Progenitor cell of endocrine pancreas (in vitro differentiated cells): ENCODE measurements around the gene CDC25B. TPM values are rescaled to one million over a fixed set of nuclear protein-coding genes. Genes with fewer than 3 reads are reported as not detected.

ENCODE experiments used
- DNase-seq: peaks from one replicate; pipeline ENCODE4 v3.0.0; 2021; ENCODE audit warnings: low spot score; ENCODE audit not compliant: unreplicated experiment
- H3K27ac Mint-ChIP-seq: 2 replicates; pipeline ENCODE4 v1.8.0; 2021; ENCODE audit warnings: mild to moderate bottlenecking, moderate library complexity, mixed read lengths
- H3K27me3 Mint-ChIP-seq: 2 replicates; pipeline ENCODE4 v1.8.0; 2021; ENCODE audit warnings: mixed read lengths
- H3K36me3 Mint-ChIP-seq: 2 replicates; pipeline ENCODE4 v1.8.0; 2022; ENCODE audit warnings: mixed read lengths; ENCODE audit not compliant: insufficient read depth
- H3K4me1 Mint-ChIP-seq: 2 replicates; pipeline ENCODE4 v1.8.0; 2021; ENCODE audit warnings: low read depth, mixed read lengths
- H3K4me3 Mint-ChIP-seq: 2 replicates; pipeline ENCODE4 v1.8.0; 2021; ENCODE audit warnings: low read depth, mild to moderate bottlenecking, moderate library complexity, mixed read lengths
- H3K9me3 Mint-ChIP-seq: 2 replicates; pipeline ENCODE4 v1.8.0; 2021; ENCODE audit warnings: low read depth, mixed read lengths
- long read RNA-seq: library from polyadenylated mRNA; unstranded; transcript quantifications from one replicate; pipeline ENCODE4 v2.0.0, GENCODE V29; 2020
- total RNA-seq: library from RNA; stranded (reverse); gene quantifications from 2 replicates; pipeline ENCODE4 v1.2.1, GENCODE V29; 2021
- TF ChIP-seq, protein P1 (sequence below): fragments of 200-600 bp; sonication (generic); IDR thresholded peaks from one replicate; pipeline ENCODE4 v1.5.0; 2021; ENCODE audit warnings: antibody characterized with exemption, mild to moderate bottlenecking; ENCODE audit not compliant: unreplicated experiment

Gene CDC25B
- total RNA-seq, result 36.7 and 37.6 TPM in 2 replicates
- long read RNA-seq, transcript CDC25B-201 (16 exons, 3,597 nt), result major isoform, 8 of 45 reads
- long read RNA-seq, partial matches to known transcripts, result 27 of 45 reads
- long read RNA-seq, other reads (novel, unspliced or antisense), result 6 of 45 reads

DNA sequence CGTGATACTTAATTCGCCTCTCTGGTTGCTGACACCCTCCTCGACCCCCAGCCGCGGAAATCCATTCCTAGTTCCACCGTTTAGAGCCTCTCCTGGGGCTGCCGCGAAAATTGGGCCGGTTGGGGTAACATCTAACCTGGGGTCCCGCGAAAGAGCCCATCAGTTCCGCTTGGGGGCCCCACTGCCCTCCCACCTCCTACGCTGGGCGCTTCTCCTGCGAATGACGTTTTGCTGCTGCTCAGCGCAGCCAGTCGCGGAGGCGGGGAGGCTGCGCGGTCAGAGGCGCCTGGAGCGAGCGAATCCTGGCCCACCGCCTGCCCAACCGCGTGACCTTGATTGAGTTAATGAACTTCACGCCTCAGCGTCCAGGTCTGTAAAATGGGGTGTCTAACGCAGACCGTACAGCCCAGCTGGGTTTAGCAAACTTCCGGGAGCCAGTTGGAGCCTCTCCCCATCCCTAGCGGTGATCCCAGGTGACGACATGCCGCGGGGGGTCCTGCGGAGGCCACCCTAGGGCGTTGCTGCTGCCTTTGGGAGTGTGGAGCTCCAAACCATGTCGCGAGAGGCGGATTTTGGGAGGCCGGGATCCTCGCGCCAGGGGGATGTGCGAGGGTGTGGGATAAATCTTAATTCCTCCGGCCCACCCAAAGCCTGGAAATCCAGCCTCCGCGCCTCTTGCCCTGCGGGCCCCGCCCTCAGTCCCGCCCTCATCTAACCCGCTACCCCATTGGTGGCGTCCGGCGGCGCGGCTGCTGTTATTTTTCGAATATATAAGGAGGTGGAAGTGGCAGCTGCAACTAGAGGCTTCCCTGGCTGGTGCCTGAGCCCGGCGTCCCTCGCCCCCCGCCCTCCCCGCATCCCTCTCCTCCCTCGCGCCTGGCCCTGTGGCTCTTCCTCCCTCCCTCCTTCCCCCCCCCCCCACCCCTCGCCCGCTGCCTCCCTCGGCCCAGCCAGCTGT, at the start of gene CDC25B:
Gene CDC25B, plus strand, starts transcription at position 800 of the 958 bp plus-strand sequence. CDS start 222 bp downstream, outside the sequence.
- DNase-seq, result peak; percentile 75
- TF ChIP-seq, protein P1, sequence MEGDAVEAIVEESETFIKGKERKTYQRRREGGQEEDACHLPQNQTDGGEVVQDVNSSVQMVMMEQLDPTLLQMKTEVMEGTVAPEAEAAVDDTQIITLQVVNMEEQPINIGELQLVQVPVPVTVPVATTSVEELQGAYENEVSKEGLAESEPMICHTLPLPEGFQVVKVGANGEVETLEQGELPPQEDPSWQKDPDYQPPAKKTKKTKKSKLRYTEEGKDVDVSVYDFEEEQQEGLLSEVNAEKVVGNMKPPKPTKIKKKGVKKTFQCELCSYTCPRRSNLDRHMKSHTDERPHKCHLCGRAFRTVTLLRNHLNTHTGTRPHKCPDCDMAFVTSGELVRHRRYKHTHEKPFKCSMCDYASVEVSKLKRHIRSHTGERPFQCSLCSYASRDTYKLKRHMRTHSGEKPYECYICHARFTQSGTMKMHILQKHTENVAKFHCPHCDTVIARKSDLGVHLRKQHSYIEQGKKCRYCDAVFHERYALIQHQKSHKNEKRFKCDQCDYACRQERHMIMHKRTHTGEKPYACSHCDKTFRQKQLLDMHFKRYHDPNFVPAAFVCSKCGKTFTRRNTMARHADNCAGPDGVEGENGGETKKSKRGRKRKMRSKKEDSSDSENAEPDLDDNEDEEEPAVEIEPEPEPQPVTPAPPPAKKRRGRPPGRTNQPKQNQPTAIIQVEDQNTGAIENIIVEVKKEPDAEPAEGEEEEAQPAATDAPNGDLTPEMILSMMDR, result peak; percentile 54
- Mint-ChIP-seq H3K4me1 (peaks cover 35% of the 10 kb centered on the region), H3K4me3 (peak within 1 kb of the TSS; percentile 84), H3K9me3 (no peaks in the 10 kb centered on the region), H3K36me3 (no peaks in the 10 kb centered on the region), H3K27ac (peak within 1 kb of the TSS; percentile 93), H3K27me3 (no peaks in the 10 kb centered on the region)

DNA sequence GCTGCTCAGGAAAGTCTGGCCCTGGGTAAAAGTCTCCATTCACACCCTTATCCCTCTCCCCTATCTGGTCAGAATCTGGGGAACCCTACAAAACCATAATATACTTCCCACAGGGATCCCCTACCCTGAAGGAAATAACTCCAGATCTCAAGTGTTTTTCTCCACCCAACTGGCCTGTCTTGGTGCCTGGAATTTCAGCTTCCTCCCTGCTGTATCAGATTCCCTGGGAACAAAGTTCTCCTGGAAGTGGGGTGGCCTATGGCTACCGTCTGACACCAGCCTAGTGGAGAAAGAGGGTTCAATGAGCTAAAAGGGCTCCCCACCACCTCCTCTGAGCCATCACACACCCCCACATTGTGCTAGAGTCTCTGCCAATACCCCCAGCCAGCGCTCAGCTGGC, 48.6 kb upstream of the CDC25B start:
- DNase-seq, result no peak
- peak overlapping the region; percentile 12 for H3K27ac Mint-ChIP-seq
- peaks cover 75% of the 10 kb centered on the region for H3K27me3 Mint-ChIP-seq
- H3K9me3 Mint-ChIP-seq, result no peaks in the 10 kb centered on the region
- TF ChIP-seq, protein P1, result no peak
- no peak overlapping the region for H3K4me3 Mint-ChIP-seq
- H3K4me1 Mint-ChIP-seq, result peaks cover under 1% of the 10 kb centered on the region
- H3K36me3 Mint-ChIP-seq, result no peaks in the 10 kb centered on the region

DNA sequence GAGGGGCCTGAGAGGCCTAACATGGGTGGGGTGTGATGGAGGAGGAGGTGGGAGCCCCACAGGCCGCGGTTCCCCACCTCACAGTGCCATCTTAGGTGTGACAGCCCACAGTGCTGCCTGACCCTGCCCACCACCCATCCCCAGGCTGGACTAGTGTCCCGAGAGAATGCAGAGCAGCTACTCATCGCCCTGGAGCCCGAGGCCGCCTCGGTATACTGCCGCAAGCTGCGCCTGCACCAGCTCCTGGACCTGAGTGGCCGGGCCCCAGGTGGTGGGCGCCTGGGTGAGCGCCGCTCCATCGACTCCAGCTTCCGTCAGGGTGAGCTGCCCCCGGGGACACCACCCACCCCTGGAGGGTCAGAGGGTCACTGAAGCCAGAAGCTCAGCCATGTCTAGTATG, 48.0 kb upstream of the CDC25B start:
- TF ChIP-seq, protein P1, result no peak
- Mint-ChIP-seq H3K4me1 (peaks cover 1% of the 10 kb centered on the region), H3K27ac (no peak overlapping the region), H3K36me3 (no peaks in the 10 kb centered on the region), H3K4me3 (no peak overlapping the region), H3K9me3 (no peaks in the 10 kb centered on the region), H3K27me3 (peaks cover 78% of the 10 kb centered on the region)
- no peak for DNase-seq

DNA sequence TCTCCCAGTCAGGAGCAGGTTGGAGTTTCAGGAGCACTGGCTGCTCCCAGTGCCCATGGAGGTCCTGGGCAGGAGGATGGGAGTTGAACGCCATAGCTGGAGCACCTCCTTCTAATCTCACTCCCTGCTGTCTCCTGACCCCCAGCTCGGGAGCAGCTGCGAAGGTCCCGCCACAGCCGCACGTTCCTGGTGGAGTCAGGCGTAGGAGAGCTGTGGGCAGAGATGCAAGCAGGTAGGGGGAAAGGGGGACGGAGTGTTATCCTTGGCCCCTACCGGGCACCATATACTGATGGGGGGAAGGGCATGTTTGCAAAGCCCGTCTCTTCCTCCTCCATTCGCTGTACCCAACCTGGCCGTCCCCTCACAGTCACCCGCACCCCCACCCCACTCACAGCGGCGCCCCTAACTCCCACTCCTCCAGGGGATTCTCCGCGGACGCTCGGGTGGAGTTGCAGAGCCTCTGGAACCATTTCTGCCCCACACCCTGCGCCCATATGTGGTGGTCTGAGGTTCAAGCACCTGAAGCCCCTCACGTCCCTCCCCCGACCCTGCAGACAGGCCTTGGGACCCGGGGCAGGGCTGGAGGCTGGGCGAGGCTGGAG, 46.9 kb upstream of the CDC25B start:
- no peak for DNase-seq
- H3K36me3 Mint-ChIP-seq, result no peaks in the 10 kb centered on the region
- no peaks in the 10 kb centered on the region for H3K9me3 Mint-ChIP-seq
- no peak overlapping the region for H3K27ac Mint-ChIP-seq
- no peak overlapping the region for H3K4me3 Mint-ChIP-seq
- peaks cover 1% of the 10 kb centered on the region for H3K4me1 Mint-ChIP-seq
- H3K27me3 Mint-ChIP-seq, result peaks cover 68% of the 10 kb centered on the region
- TF ChIP-seq, protein P1, result no peak
